Body of pancreas (tissue), 4 donors: ENCODE data around the gene FAM111B.

ENCODE experiments used
- CTCF ChIP-seq, 7 experiments: fragments of 450-650 bp in 4 of 7; fragments of 200-600 bp in 3 of 7; sonication (generic) in 3 of 7; IDR thresholded peaks; one replicate each; pipeline ENCODE4 v1.5.1; 2016 to 2019; ENCODE audit warnings: antibody characterized with exemption in 7 of 7
- POLR2A ChIP-seq, 3 donors: fragments of 450-650 bp; IDR thresholded peaks; one replicate each; pipeline ENCODE4 v1.6.1; 2016; ENCODE audit warnings: antibody characterized with exemption in 3 of 3, mild to moderate bottlenecking in 2 of 3

GRCh38 chr11:59117774-59118173, 10.7 kb downstream of the FAM111B start:
- TF ChIP-seq CTCF (IDR thresholded peaks at IDR 0.05) (no peak), POLR2A (IDR thresholded peaks at IDR 0.05) (no peak)
